Panc1 (cell line): ENCODE data around the gene DESI1.

ENCODE experiments used
- CTCF ChIP-seq: fragments of 450-650 bp; IDR thresholded peaks from 2 replicates; pipeline ENCODE4 v1.5.1; 2017; ENCODE audit warnings: mild to moderate bottlenecking
- POLR2AphosphoS5 ChIP-seq: IDR thresholded peaks from 2 replicates; pipeline ENCODE4 v1.6.1; 2012; ENCODE audit warnings: mild to moderate bottlenecking, low read depth, low read length, moderate library complexity
- REST ChIP-seq, 2 experiments: IDR thresholded peaks; 2 replicates each; pipeline ENCODE4 v1.6.1; 2011 to 2012; ENCODE audit warnings: low read depth in 2 of 2, control low read depth in 1 of 2, low read length in 1 of 2, mild to moderate bottlenecking in 1 of 2, moderate library complexity in 1 of 2; ENCODE audit not compliant: insufficient read depth in 1 of 2
- SIN3A ChIP-seq: IDR thresholded peaks from 2 replicates; pipeline ENCODE4 v1.6.1; 2012; ENCODE audit warnings: low read depth, mild to moderate bottlenecking, low read length, moderate library complexity, borderline replicate concordance; ENCODE audit not compliant: insufficient read depth

GRCh38 chr22:41650229-41650628, 29.4 kb upstream of the DESI1 start:
- TF ChIP-seq CTCF: no peak
- TF ChIP-seq SIN3A: no peak
- no peak for TF ChIP-seq POLR2AphosphoS5
- TF ChIP-seq REST (IDR thresholded peaks at IDR 0.05; ENCODE audit: insufficient read depth in 1 of 2, low read depth in 2 of 2, low read length in 1 of 2): no peak
